ENCODE measurements around the gene SRGAP3. TPM values are rescaled to one million over a fixed set of nuclear protein-coding genes. Genes with fewer than 3 reads are reported as not detected.

SRGAP3 gene
- total and polyA plus RNA-seq, 2 donors (not counting 1 experiment from before 2014, with no cell fraction given), result 1.4 to 1.5 TPM

DNA sequence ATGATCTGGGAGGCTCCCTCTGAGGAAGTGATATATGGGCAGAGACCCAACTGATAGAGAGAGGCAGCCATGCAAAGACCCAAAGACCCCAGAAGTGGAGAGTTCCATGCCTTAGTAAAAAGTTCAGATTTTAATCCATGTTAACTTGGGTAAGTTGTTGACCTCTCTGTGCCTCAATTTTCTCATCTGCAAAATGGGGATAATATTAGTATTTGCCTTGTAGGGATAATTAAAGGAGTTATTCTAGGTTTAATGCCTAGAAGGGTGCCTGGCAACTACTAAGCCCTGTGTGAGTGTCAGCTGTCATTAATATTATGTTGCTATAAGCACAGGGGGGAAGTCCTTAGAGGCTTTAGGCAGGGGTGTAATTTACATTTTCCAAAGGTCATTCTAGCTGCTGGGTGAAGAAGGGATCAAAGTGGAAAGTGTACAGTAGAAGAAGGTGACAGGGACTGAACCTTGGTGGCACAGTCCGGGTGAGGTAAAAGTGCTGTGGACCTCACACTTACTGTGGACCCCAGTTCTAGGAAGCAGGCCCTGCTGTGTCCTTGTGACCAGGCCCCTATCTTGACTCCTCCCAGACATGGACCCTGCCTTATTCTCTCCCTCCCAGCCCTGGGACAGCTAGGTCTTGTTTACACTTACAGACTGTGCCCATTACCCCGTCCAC lies 283.2 kb downstream of the SRGAP3 start:
- H3K4me2 ChIP-seq (replicated peaks; ENCODE audit: low read depth, low read length, poor library complexity, severe bottlenecking), result no peak overlapping the region
- intact Hi-C loops (cut with micrococcal nuclease), result no loop called here
- ATAC-seq (ENCODE audit: low read depth) (no peak), DNase-seq (no peak)
- Mint-ChIP-seq H3K4me3 (no peak overlapping the region), H3K27me3 (peaks cover 19% of the 10 kb centered on the region), H3K27ac (no peak overlapping the region), H3K9me3 (ENCODE audit: insufficient read depth) (no peaks in the 10 kb centered on the region), H3K4me1 (peaks cover 26% of the 10 kb centered on the region)
- ChIA-PET POLR2A (interaction anchor here (0.7 kb wide), 1 partner anchor 10 kb away, joined by 3 read pairs; no protein-coding TSS in a partner anchor), CTCF (interaction anchor here (0.5 to 3.0 kb wide), 4 partner anchors 14 to 352 kb away, joined by 3 to 17 read pairs (median 4); partner anchors contain the start of gene OXTR)
- TF ChIP-seq, protein P1, sequence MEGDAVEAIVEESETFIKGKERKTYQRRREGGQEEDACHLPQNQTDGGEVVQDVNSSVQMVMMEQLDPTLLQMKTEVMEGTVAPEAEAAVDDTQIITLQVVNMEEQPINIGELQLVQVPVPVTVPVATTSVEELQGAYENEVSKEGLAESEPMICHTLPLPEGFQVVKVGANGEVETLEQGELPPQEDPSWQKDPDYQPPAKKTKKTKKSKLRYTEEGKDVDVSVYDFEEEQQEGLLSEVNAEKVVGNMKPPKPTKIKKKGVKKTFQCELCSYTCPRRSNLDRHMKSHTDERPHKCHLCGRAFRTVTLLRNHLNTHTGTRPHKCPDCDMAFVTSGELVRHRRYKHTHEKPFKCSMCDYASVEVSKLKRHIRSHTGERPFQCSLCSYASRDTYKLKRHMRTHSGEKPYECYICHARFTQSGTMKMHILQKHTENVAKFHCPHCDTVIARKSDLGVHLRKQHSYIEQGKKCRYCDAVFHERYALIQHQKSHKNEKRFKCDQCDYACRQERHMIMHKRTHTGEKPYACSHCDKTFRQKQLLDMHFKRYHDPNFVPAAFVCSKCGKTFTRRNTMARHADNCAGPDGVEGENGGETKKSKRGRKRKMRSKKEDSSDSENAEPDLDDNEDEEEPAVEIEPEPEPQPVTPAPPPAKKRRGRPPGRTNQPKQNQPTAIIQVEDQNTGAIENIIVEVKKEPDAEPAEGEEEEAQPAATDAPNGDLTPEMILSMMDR (IDR thresholded peaks at IDR 0.05), result no peak
- no peaks in the 10 kb centered on the region for H3K9me3 ChIP-seq (ENCODE audit: control extremely low read depth in 1 of 3, control insufficient read depth in 2 of 3, insufficient read depth in 1 of 3, low read length in 2 of 3)
- no peak overlapping the region for H2AFZ ChIP-seq (ENCODE audit: insufficient read depth, low read depth, low read length, poor library complexity, severe bottlenecking)
- no peaks in the 10 kb centered on the region for H4K20me1 ChIP-seq (ENCODE audit: control insufficient read depth, insufficient read depth, low read length, poor library complexity, severe bottlenecking)
- H3K36me3 ChIP-seq (replicated peaks in 1 of 2; ENCODE audit: control extremely low read depth in 1 of 2, control insufficient read depth in 1 of 2, extremely low read depth in 1 of 2, insufficient read depth in 2 of 2, low read length in 1 of 2), result no peaks in the 10 kb centered on the region
- H3K9ac ChIP-seq (ENCODE audit: low read length), result no peak overlapping the region
- no peak overlapping the region for H3K27ac ChIP-seq (ENCODE audit: low read length in 2 of 2)
- H3K79me2 ChIP-seq (ENCODE audit: control insufficient read depth, insufficient read depth, low read length), result peaks cover 18% of the 10 kb centered on the region
- H3K27me3 ChIP-seq (replicated peaks in 1 of 4; ENCODE audit: control extremely low read depth in 1 of 4, control insufficient read depth in 3 of 4, insufficient read depth in 4 of 4, low read length in 3 of 4), result peaks cover 0 to 9% (median 0%) of the 10 kb centered on the region in 4 experiments
- H3K4me3 ChIP-seq (ENCODE audit: control extremely low read depth in 1 of 5, extremely low read depth in 1 of 5, insufficient read depth in 1 of 5, low read depth in 2 of 5, low read length in 4 of 5), result no peak overlapping the region
- peaks cover 14 to 19% of the 10 kb centered on the region in 2 donors for H3K4me1 ChIP-seq (ENCODE audit: control insufficient read depth in 2 of 2, insufficient read depth in 2 of 2, low read length in 2 of 2)
- WGBS (ENCODE audit: insufficient coverage), result 86% methylated on average over 2 of the region's 2 CpGs

DNA sequence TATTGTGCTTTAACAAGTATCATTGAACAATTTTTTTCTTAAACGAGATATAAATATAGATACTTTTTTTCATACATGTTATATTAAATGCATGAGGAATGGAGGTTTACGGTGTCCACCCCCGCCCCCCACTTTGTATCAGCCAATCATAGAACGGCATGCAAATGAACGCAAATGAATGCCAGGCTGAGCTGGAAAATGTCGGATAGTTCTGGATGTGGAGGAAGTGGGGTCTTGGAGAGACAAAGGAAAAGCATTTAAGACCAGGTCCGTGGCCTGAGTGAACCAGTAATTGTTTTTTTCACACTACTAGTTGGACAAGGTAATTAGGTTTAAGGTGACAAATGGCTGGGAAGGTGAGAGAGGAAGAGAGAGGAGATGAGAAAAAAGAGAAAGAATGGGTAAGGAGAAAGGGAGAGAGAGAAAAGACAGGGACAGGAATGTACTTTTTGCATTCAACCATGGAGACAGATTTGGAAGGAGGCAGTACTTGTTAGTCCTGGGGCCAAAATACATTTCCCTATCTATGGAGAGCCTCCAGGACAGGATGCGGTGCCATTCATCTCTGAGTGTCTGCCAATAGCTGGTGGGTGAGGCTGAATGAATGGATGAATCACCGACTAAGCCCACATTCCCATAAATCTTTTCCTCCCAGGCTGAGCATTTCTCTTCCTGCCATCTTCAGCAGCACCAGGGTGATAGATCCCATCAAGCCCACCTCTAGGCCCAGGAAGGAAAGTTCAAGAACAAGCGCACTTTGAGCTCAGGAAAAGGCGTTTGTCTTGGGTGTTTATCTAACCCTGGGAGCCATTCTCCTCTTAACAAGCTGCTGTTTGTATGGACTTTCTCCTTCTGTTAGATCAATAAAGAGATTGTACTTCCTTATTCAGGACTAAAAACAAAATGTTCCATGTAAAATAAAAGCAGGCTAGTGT lies 284.7 kb downstream of the SRGAP3 start:
- intact Hi-C loops (cut with micrococcal nuclease), result no loop called here
- H3K4me2 ChIP-seq (replicated peaks; ENCODE audit: low read depth, low read length, poor library complexity, severe bottlenecking), result no peak overlapping the region
- no peaks in the 10 kb centered on the region for H3K36me3 ChIP-seq (replicated peaks in 1 of 2; ENCODE audit: control extremely low read depth in 1 of 2, control insufficient read depth in 1 of 2, extremely low read depth in 1 of 2, insufficient read depth in 2 of 2, low read length in 1 of 2)
- H3K79me2 ChIP-seq (ENCODE audit: control insufficient read depth, insufficient read depth, low read length), result peaks cover 27% of the 10 kb centered on the region
- Mint-ChIP-seq H3K4me1 (peaks cover 25% of the 10 kb centered on the region), H3K27me3 (peaks cover 19% of the 10 kb centered on the region), H3K4me3 (peak overlapping the region; percentile 89), H3K27ac (no peak overlapping the region), H3K9me3 (ENCODE audit: insufficient read depth) (no peaks in the 10 kb centered on the region)
- ATAC-seq (ENCODE audit: low read depth), result no peak
- H4K20me1 ChIP-seq (ENCODE audit: control insufficient read depth, insufficient read depth, low read length, poor library complexity, severe bottlenecking), result no peaks in the 10 kb centered on the region
- H3K4me3 ChIP-seq (ENCODE audit: control extremely low read depth in 1 of 5, extremely low read depth in 1 of 5, insufficient read depth in 1 of 5, low read depth in 2 of 5, low read length in 4 of 5), result no peak overlapping the region
- no peak for DNase-seq
- no peak for TF ChIP-seq EZH2 (IDR thresholded peaks at IDR 0.05; ENCODE audit: borderline replicate concordance, insufficient read depth, low read depth, low read length, poor library complexity, severe bottlenecking)
- TF ChIP-seq, protein P1 (IDR thresholded peaks at IDR 0.05), result no peak
- ChIA-PET CTCF (interaction anchor here (2.0 to 3.0 kb wide), 2 partner anchors 9 to 338 kb away, joined by 5 to 17 read pairs; no protein-coding TSS in a partner anchor), POLR2A (no interaction called here)
- peaks cover 0 to 9% (median 0%) of the 10 kb centered on the region in 4 experiments for H3K27me3 ChIP-seq (replicated peaks in 1 of 4; ENCODE audit: control extremely low read depth in 1 of 4, control insufficient read depth in 3 of 4, insufficient read depth in 4 of 4, low read length in 3 of 4)
- WGBS (ENCODE audit: insufficient coverage), result no CpG with 5 or more reads among the region's 11 CpGs
- peak overlapping the region; percentile 96 for H2AFZ ChIP-seq (ENCODE audit: insufficient read depth, low read depth, low read length, poor library complexity, severe bottlenecking)
- H3K9me3 ChIP-seq (ENCODE audit: control extremely low read depth in 1 of 3, control insufficient read depth in 2 of 3, insufficient read depth in 1 of 3, low read length in 2 of 3), result no peaks in the 10 kb centered on the region
- no peak overlapping the region for H3K27ac ChIP-seq (ENCODE audit: low read length in 2 of 2)
- peaks cover 18 to 20% of the 10 kb centered on the region in 2 donors for H3K4me1 ChIP-seq (ENCODE audit: control insufficient read depth in 2 of 2, insufficient read depth in 2 of 2, low read length in 2 of 2)
- no peak overlapping the region for H3K9ac ChIP-seq (ENCODE audit: low read length)

Measured in B cell (primary cell).